ENCODE results near the gene RAB36. TPM values are rescaled to one million over a fixed set of nuclear protein-coding genes. Genes with fewer than 3 reads are reported as not detected.

RAB36 gene
- total RNA-seq, 1 donor from 2014 or later: 2.9 TPM

DNA sequence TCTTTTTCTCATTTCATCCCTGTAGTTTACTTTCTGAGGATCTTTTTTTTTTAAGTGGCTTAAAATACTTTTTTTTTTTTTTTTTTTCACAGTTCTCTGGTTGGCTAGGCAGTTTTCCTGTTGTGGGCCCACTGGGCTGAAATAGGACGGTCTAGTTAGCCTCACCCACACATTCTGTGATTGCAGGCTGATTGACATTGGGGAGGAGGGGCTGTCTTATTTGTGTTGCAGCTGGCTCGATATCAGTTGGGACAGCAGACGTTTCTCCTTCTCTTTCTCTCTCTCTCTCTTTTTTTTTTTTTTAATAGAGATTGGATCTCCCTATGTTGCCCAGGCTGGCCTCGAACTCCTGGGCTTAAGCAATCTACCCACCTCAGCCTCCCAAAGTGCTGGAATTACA lies 41.9 kb downstream of the RAB36 start:
- no peak for TF ChIP-seq CTCF (IDR thresholded peaks at IDR 0.05)
- no peak overlapping the region for H3K4me3 Mint-ChIP-seq (ENCODE audit: unreplicated experiment)
- peaks cover 36% of the 10 kb centered on the region for H3K4me1 Mint-ChIP-seq (ENCODE audit: low read depth)
- no peaks in the 10 kb centered on the region for H3K27me3 Mint-ChIP-seq (ENCODE audit: low read depth)
- no peaks in the 10 kb centered on the region for H3K9me3 Mint-ChIP-seq (ENCODE audit: low read depth)
- no peak for DNase-seq (ENCODE audit: low spot score)
- no peak overlapping the region for H3K27ac Mint-ChIP-seq (ENCODE audit: unreplicated experiment)
- H3K36me3 Mint-ChIP-seq (ENCODE audit: low read depth): peaks cover 3% of the 10 kb centered on the region

- Mint-ChIP-seq H3K9me3 (ENCODE audit: low read depth) (no peaks in the 10 kb centered on the region), H3K27me3 (ENCODE audit: low read depth) (no peaks in the 10 kb centered on the region), H3K4me1 (ENCODE audit: low read depth) (peaks cover 31% of the 10 kb centered on the region), H3K36me3 (ENCODE audit: low read depth) (peaks cover 3% of the 10 kb centered on the region), H3K27ac (ENCODE audit: unreplicated experiment) (no peak overlapping the region), H3K4me3 (ENCODE audit: unreplicated experiment) (no peak overlapping the region)
- TF ChIP-seq CTCF (IDR thresholded peaks at IDR 0.05): no peak
- no peak for DNase-seq (ENCODE audit: low spot score)
These were observed 42.8 kb downstream of the RAB36 start for GRCh38 chr22:23187871-23188700.

DNA sequence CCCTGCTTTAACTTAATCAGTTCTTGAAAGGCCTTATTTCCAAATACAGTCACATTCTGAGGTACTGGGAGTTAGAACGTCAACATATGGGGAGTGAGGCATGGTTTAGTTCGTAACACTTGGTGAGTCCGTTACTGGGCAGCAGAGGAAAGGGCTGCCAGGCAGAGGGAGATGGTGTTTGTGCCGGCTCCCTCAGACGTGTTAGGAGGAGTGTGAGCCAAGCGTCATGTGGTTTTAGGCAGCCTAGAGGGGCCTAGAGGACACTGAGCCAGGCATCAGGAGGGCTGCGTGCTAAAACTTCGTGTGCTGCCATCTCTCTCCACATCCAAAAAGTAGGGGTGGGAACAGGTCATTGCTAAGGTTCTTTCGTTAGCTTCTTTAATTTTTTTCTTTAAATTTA lies 45.2 kb downstream of the RAB36 start:
- Mint-ChIP-seq H3K36me3 (ENCODE audit: low read depth) (peaks cover 3% of the 10 kb centered on the region), H3K4me3 (ENCODE audit: unreplicated experiment) (no peak overlapping the region), H3K27ac (ENCODE audit: unreplicated experiment) (no peak overlapping the region), H3K9me3 (ENCODE audit: low read depth) (no peaks in the 10 kb centered on the region), H3K4me1 (ENCODE audit: low read depth) (peaks cover 22% of the 10 kb centered on the region), H3K27me3 (ENCODE audit: low read depth) (no peaks in the 10 kb centered on the region)
- DNase-seq (ENCODE audit: low spot score): no peak
- TF ChIP-seq CTCF (IDR thresholded peaks at IDR 0.05): no peak

GRCh38 chr22:23192133-23192532 lies 46.9 kb downstream of the RAB36 start:
- H3K27me3 Mint-ChIP-seq (ENCODE audit: low read depth): no peaks in the 10 kb centered on the region
- no peak overlapping the region for H3K4me3 Mint-ChIP-seq (ENCODE audit: unreplicated experiment)
- H3K9me3 Mint-ChIP-seq (ENCODE audit: low read depth): no peaks in the 10 kb centered on the region
- TF ChIP-seq CTCF (IDR thresholded peaks at IDR 0.05): no peak
- no peak for DNase-seq (ENCODE audit: low spot score)
- H3K36me3 Mint-ChIP-seq (ENCODE audit: low read depth): peaks cover 3% of the 10 kb centered on the region
- H3K27ac Mint-ChIP-seq (ENCODE audit: unreplicated experiment): no peak overlapping the region
- peaks cover 22% of the 10 kb centered on the region for H3K4me1 Mint-ChIP-seq (ENCODE audit: low read depth)

DNA sequence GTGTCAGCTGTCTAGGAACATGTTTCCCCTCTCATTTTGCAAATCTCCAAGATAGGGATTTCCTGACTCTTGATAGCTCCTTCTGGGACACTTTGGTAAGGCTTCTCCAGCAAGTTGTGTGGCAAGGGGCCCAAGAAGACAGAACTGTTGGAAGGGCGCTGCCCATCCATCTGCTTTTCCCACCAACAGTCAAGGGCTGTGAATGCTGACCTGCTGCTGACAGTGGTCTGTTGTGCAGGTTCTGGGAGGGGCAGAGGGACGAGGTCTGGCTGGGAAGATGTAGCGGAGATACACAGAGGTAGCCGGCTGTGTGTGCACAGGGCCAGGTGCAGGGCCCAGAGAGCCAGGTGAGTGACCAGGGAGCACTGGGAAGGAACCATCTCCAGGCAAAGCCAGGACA lies 47.3 kb downstream of the RAB36 start:
- H3K27me3 Mint-ChIP-seq (ENCODE audit: low read depth): no peaks in the 10 kb centered on the region
- no peak for DNase-seq (ENCODE audit: low spot score)
- no peak overlapping the region for H3K27ac Mint-ChIP-seq (ENCODE audit: unreplicated experiment)
- H3K4me1 Mint-ChIP-seq (ENCODE audit: low read depth): peaks cover 20% of the 10 kb centered on the region
- no peak for TF ChIP-seq CTCF (IDR thresholded peaks at IDR 0.05)
- H3K9me3 Mint-ChIP-seq (ENCODE audit: low read depth): no peaks in the 10 kb centered on the region
- H3K36me3 Mint-ChIP-seq (ENCODE audit: low read depth): peaks cover 3% of the 10 kb centered on the region
- H3K4me3 Mint-ChIP-seq (ENCODE audit: unreplicated experiment): no peak overlapping the region
